ENCODE measurements around the gene EEF1G. TPM values are rescaled to one million over a fixed set of nuclear protein-coding genes. Genes with fewer than 3 reads are reported as not detected.

EEF1G gene
- total and polyA plus RNA-seq, 2 of the 13 experiments (the other 11 are each of a cell fraction or from before 2014, with no cell fraction given), result 1,787 to 2,144 TPM

- TF ChIP-seq NR0B2 (CRISPR knock-in tag; IDR thresholded peaks at IDR 0.05) (peak; percentile 95; the same call in 1 of the 2 replicates), SSRP1 (CRISPR knock-in tag; IDR thresholded peaks at IDR 0.05) (no peak), ZSCAN25 (CRISPR knock-in tag; IDR thresholded peaks at IDR 0.05) (0 out of 2 replicates have a peak, but pooled peaks have one; percentile 72), POGK (CRISPR knock-in tag; conservative IDR thresholded peaks at IDR 0.05) (peak; percentile 74; the same call in 1 of the 2 replicates), GTF3A (CRISPR knock-in tag; conservative IDR thresholded peaks at IDR 0.05) (no peak), POLR2G (IDR thresholded peaks at IDR 0.05; ENCODE audit: low read depth, low read length) (peak; percentile 88), PATZ1 (CRISPR knock-in tag; IDR thresholded peaks at IDR 0.05) (peak; percentile 83), NCOA1 (CRISPR knock-in tag; IDR thresholded peaks at IDR 0.05) (no peak), UBTF (CRISPR knock-in tag; IDR thresholded peaks at IDR 0.05) (peak; percentile 83), ZSCAN5A (CRISPR knock-in tag; IDR thresholded peaks at IDR 0.05; ENCODE audit: borderline replicate concordance) (no peak), SRSF9 (IDR thresholded peaks at IDR 0.05; ENCODE audit: borderline replicate concordance, insufficient read depth, low read depth, low read length, poor library complexity, severe bottlenecking) (no peak), ZSCAN20 (CRISPR knock-in tag; IDR thresholded peaks at IDR 0.05; ENCODE audit: borderline replicate concordance) (peak; percentile 73; the same call in 1 of the 2 replicates), TBL1XR1 (IDR thresholded peaks at IDR 0.05; ENCODE audit: borderline replicate concordance, low read length, partially characterized antibody) (no peak), ASH2L (IDR thresholded peaks at IDR 0.05; ENCODE audit: insufficient read length, low read depth, low read length) (peak; percentile 71), HOXA3 (CRISPR knock-in tag; IDR thresholded peaks at IDR 0.05) (peak; percentile 96), NAIF1 (CRISPR knock-in tag; IDR thresholded peaks at IDR 0.05; ENCODE audit: borderline replicate concordance) (no peak), DBP (CRISPR knock-in tag; IDR thresholded peaks at IDR 0.05; ENCODE audit: not compliant biosample characterization) (no peak)
These were observed 48.1 kb upstream of the EEF1G start, which contains the start of gene B3GAT3 (continued) for GRCh38 chr11:62621567-62622470.

Measured in HepG2 (cell line).